Activated naive CD4-positive, alpha-beta T cell treated with anti-CD3 and anti-CD28 coated beads, Interleukin-2, amount 50 U/mL, for 72 hours (primary cell): ENCODE data around the gene OTUD6A. TPM values are rescaled to one million over a fixed set of nuclear protein-coding genes. Genes with fewer than 3 reads are reported as not detected.

ENCODE experiments used
- ATAC-seq, 2 donors: fragments of 150-1000 bp; cut with Tn5 transposase; 2 replicates each; pipeline ENCODE4 v1.10.0; 2021; ENCODE audit warnings: mild to moderate bottlenecking in 2 of 2, moderate library complexity in 2 of 2
- DNase-seq, 2 donors: peaks; one replicate each; pipeline ENCODE4 v3.0.0; 2021 to 2022; ENCODE audit warnings: low spot score in 2 of 2
- H3K27ac Mint-ChIP-seq, 2 donors: one replicate each; pipeline ENCODE4 v1.8.0; 2022; ENCODE audit warnings: mild to moderate bottlenecking in 2 of 2, mixed read lengths in 2 of 2
- H3K36me3 Mint-ChIP-seq, 2 donors: one replicate each; pipeline ENCODE4 v1.8.0; 2022; ENCODE audit warnings: mixed read lengths in 2 of 2
- H3K9me3 Mint-ChIP-seq, 2 donors: one replicate each; pipeline ENCODE4 v1.8.0; 2022; ENCODE audit warnings: mixed read lengths in 2 of 2
- total RNA-seq, 2 donors: library from RNA; stranded (reverse); gene quantifications; one replicate each; pipeline ENCODE4 v1.2.3, GENCODE V29; 2022

Gene OTUD6A
- total RNA-seq, 2 donors from 2014 or later: not detected

- H3K9me3 Mint-ChIP-seq: no peaks in the 10 kb centered on the region
- H3K27ac Mint-ChIP-seq: no peak overlapping the region
- no peaks in the 10 kb centered on the region for H3K36me3 Mint-ChIP-seq
- ATAC-seq (no peak), DNase-seq (no peak)
Measured at GRCh38 chrX:70041993-70042392, 20.3 kb upstream of the OTUD6A start.

- ATAC-seq: no peak
- H3K36me3 Mint-ChIP-seq: no peaks in the 10 kb centered on the region
- DNase-seq: no peak
- H3K27ac Mint-ChIP-seq: no peak overlapping the region
- no peaks in the 10 kb centered on the region for H3K9me3 Mint-ChIP-seq
Measured at GRCh38 chrX:70042399-70043371, 19.6 kb upstream of the OTUD6A start.

DNA sequence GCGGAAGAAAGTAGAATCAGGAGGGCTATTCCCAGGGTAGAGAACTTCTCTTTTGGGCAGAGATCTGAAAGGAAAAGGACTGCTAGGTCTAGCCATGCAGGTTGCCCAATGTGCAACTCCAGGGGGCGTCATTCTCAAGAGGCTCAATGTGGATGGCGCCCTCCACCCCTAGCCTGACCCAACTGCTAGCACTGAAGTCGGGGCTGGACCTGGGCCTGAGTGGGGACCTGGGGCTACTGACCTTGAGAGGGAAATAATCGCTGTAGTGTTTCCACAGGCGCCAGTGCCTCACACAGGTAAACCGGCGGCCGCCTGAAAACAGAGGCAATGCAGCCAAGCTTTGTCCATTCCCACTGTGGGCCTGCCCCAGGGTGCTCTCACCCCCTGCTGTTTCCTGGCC, 18.6 kb upstream of the OTUD6A start:
- ATAC-seq (no peak), DNase-seq (no peak)
- Mint-ChIP-seq H3K9me3 (no peaks in the 10 kb centered on the region), H3K36me3 (no peaks in the 10 kb centered on the region), H3K27ac (no peak overlapping the region)

DNA sequence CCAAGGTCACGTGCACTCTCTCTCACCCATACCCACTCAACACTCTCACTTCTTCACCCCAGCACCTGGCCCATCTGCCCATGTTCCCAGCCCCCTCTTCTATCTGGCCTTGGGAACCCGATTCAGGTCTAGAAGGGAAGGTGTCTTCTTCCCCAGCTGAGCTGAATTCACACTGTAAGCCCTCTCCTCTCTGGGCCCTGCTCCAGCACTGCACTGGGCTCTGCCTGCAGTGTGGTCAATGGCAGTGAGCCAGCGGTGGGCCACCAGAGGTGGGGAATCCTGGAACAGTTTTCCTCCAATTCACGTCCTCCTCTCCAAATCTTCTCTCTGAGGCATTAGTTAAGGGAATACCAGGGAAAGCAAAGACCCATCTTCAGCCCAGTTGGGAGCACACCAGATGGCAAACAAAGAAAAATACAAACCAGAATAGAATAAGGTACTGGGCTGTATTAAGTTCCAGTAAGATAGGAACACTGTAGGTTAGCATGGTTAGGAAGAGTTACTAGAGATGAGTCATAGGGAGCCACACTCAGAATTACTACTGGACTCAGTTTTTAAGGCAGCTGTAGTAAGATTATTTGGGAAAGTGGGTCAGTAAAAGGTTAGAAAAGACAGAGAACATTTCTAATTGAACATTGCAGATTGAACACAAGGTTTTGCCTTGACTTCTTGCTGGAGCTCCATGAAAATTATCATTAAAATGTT, 17.6 kb upstream of the OTUD6A start:
- Mint-ChIP-seq H3K27ac (no peak overlapping the region), H3K9me3 (no peaks in the 10 kb centered on the region), H3K36me3 (no peaks in the 10 kb centered on the region)
- no peak for DNase-seq
- no peak for ATAC-seq

- ATAC-seq (no peak), DNase-seq (no peak)
- Mint-ChIP-seq H3K27ac (no peak overlapping the region), H3K9me3 (no peaks in the 10 kb centered on the region), H3K36me3 (no peaks in the 10 kb centered on the region)
Measured at GRCh38 chrX:70046978-70047377, 15.3 kb upstream of the OTUD6A start.

DNA sequence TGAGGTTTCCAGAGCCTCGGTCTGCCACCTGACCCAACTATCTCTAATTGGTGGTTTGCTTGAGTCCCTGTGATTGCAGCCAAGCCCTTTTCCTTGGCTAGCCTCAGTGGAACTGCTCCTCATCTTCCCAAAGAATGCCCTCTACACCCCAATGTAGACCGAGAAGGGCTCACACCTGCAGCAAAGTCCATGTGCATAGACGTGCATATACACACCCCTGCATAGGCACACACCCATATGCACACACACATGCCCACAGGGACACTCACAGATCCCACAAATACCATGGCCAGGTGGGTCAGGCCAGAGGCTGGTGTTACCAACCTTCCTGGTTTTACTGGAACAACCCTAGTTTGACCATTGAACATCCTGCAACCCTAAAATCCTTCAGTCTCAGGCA, 12.9 kb upstream of the OTUD6A start:
- no peak for DNase-seq
- H3K9me3 Mint-ChIP-seq: no peaks in the 10 kb centered on the region
- no peak for ATAC-seq
- no peaks in the 10 kb centered on the region for H3K36me3 Mint-ChIP-seq
- no peak overlapping the region for H3K27ac Mint-ChIP-seq

DNA sequence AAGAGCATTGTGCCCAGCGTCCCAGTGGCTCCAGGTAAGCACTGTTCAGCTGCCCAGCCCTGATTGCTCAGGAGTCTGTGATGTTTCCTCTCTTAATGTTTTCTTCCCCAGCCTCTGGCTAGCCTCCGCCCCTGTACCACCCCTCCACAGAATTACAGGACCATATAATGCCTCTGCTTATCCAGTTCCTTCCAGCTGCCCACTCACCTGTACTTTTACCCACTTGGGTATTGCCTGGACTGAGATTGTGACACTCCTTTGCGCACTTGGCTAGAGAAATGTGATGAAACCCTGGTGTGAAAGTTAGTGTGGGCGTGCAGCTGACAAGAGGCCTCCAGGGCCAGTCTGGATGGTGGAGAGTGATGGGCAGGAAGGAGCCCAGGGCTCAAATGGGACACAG, 12.3 kb upstream of the OTUD6A start, which contains the start of gene AWAT2:
Gene AWAT2 (minus strand): TSS at position 14 of the 400 bp plus-strand sequence. CDS start 6 bp downstream, at position 8.
- DNase-seq (no peak), ATAC-seq (no peak)
- Mint-ChIP-seq H3K36me3 (no peaks in the 10 kb centered on the region), H3K9me3 (no peaks in the 10 kb centered on the region), H3K27ac (no peak within 1 kb of the TSS)

GRCh38 chrX:70052895-70053615, 9.2 kb upstream of the OTUD6A start:
- no peaks in the 10 kb centered on the region for H3K9me3 Mint-ChIP-seq
- no peak overlapping the region for H3K27ac Mint-ChIP-seq
- DNase-seq (no peak), ATAC-seq (no peak)
- no peaks in the 10 kb centered on the region for H3K36me3 Mint-ChIP-seq

DNA sequence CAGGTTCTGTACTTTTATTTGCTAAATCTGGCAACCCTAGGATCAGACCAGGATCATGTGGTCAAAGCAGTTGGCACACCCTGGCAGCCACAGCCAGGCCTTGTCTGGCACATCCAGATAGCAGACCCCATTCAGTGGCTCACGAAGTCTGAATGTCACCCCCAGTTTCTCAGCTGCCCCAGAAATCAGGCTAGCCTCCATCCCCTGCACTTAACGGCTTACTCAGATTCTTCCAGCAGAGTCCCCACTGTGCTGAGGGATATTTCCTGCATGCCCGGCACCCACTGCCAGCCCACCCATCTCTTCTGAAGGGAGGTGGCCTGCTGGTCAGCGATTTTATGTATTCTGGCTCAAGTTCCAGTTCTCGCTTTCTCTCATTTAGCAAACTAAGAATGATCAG, 7.9 kb upstream of the OTUD6A start:
- ATAC-seq (no peak), DNase-seq (no peak)
- no peak overlapping the region for H3K27ac Mint-ChIP-seq
- no peaks in the 10 kb centered on the region for H3K9me3 Mint-ChIP-seq
- no peaks in the 10 kb centered on the region for H3K36me3 Mint-ChIP-seq

- DNase-seq (no peak), ATAC-seq (no peak)
- Mint-ChIP-seq H3K27ac (no peak overlapping the region), H3K36me3 (no peaks in the 10 kb centered on the region), H3K9me3 (no peaks in the 10 kb centered on the region)
Measured at GRCh38 chrX:70062961-70063550, 799 bp downstream of the OTUD6A start.

DNA sequence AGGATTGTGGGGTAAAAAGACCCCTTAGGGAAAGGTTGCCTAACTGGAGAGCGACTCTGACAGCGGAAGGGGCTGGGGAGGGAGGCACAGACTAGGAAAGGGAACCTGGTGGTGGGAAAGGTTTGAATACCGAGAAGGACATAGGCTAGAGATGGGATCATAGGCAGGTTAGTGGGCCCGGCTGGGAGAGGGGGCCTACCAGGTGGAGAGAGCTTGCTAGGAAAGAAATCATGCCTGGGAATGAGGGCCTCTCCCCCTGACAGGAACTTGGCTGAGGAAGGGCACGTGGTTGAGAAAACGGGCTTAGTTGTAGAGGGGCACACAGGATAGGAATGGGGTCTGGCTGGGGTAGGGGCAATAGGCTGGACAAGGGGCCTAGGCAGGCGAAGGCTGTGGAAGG, 4.4 kb downstream of the OTUD6A start:
- Mint-ChIP-seq H3K9me3 (no peaks in the 10 kb centered on the region), H3K36me3 (no peaks in the 10 kb centered on the region), H3K27ac (no peak overlapping the region)
- no peak for ATAC-seq
- no peak for DNase-seq

GRCh38 chrX:70079297-70079696, 17.0 kb downstream of the OTUD6A start:
- Mint-ChIP-seq H3K27ac (no peak overlapping the region), H3K9me3 (no peaks in the 10 kb centered on the region), H3K36me3 (no peaks in the 10 kb centered on the region)
- no peak for ATAC-seq
- no peak for DNase-seq

GRCh38 chrX:70079870-70080269, 17.6 kb downstream of the OTUD6A start:
- ATAC-seq (no peak), DNase-seq (no peak)
- H3K36me3 Mint-ChIP-seq: no peaks in the 10 kb centered on the region
- no peaks in the 10 kb centered on the region for H3K9me3 Mint-ChIP-seq
- H3K27ac Mint-ChIP-seq: no peak overlapping the region

GRCh38 chrX:70082723-70083122, 20.5 kb downstream of the OTUD6A start:
- Mint-ChIP-seq H3K9me3 (no peaks in the 10 kb centered on the region), H3K27ac (no peak overlapping the region), H3K36me3 (no peaks in the 10 kb centered on the region)
- peak in 1 of 2 donors; percentile 65 for ATAC-seq
- DNase-seq: no peak

DNA sequence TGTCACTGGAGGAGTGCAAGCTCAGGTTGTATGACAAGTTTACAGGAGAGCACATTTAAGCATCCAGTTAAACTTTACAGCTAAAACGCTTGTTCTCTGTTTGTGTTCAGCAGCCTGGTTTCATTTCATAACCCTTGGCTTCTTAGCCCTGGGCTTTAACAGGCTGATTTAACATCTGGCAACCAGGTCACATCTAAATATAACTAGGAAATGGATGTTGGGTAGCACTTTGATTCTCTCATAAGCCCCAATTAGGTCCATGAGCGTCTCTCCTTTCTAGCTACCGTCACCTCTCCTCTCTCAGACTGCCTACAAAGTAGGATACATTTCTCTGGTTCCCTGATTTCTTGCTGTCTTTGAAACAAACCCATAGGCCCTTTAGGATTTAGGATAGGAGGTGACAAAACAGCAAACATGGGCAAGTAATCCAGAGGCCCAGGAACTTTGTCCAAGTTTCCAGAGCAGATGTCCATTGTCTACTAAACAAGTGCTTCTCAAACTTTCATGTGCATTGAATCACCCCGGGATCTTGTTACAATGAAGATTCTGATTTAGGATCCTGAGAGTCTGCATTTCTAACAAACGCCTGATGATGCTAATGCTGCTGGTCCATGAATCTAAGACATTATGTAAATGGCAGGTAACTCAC, 22.5 kb downstream of the OTUD6A start:
- ATAC-seq (no peak), DNase-seq (no peak)
- H3K27ac Mint-ChIP-seq: no peak overlapping the region
- no peaks in the 10 kb centered on the region for H3K9me3 Mint-ChIP-seq
- H3K36me3 Mint-ChIP-seq: no peaks in the 10 kb centered on the region

GRCh38 chrX:70087857-70088630, 25.8 kb downstream of the OTUD6A start:
- DNase-seq (no peak), ATAC-seq (no peak)
- Mint-ChIP-seq H3K36me3 (no peaks in the 10 kb centered on the region), H3K9me3 (no peaks in the 10 kb centered on the region), H3K27ac (no peak overlapping the region)
